ENCODE measurements around the gene APMAP.

DNA sequence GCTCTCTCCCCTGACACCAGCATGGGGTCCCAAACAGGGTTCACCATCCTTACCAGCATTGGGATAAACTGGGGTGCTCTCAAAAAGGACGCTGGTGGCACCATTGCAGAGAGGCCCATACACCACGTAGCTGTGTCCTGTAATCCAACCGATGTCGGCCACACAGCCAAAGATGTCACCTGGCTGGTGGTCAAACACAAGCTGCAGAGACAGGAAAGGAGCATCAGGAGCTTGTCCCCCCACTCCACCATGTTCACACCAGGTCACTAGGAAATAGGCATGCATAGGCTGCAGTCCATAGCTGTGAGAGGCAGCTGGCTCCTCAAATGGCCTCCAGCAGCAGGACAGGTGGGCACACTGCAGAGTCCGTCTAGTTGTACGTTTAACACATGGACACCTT is 28.8 kb upstream of the APMAP start:
- no peak for TF ChIP-seq POLR2A (IDR thresholded peaks at IDR 0.05)
- no peak for TF ChIP-seq POLR2AphosphoS5 (IDR thresholded peaks at IDR 0.05; ENCODE audit: insufficient read depth in 1 of 2, low read depth in 1 of 2)
- TF ChIP-seq, protein P1, sequence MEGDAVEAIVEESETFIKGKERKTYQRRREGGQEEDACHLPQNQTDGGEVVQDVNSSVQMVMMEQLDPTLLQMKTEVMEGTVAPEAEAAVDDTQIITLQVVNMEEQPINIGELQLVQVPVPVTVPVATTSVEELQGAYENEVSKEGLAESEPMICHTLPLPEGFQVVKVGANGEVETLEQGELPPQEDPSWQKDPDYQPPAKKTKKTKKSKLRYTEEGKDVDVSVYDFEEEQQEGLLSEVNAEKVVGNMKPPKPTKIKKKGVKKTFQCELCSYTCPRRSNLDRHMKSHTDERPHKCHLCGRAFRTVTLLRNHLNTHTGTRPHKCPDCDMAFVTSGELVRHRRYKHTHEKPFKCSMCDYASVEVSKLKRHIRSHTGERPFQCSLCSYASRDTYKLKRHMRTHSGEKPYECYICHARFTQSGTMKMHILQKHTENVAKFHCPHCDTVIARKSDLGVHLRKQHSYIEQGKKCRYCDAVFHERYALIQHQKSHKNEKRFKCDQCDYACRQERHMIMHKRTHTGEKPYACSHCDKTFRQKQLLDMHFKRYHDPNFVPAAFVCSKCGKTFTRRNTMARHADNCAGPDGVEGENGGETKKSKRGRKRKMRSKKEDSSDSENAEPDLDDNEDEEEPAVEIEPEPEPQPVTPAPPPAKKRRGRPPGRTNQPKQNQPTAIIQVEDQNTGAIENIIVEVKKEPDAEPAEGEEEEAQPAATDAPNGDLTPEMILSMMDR (IDR thresholded peaks at IDR 0.05), result no peak
